ENCODE data around the gene F12. TPM values are rescaled to one million over a fixed set of nuclear protein-coding genes. Genes with fewer than 3 reads are reported as not detected.
A peak's percentile ranks its signal among the peaks of the same experiment; 100 is the strongest.

Gene F12
- total RNA-seq, 2 experiments from 2014 or later = 5.6 TPM

DNA sequence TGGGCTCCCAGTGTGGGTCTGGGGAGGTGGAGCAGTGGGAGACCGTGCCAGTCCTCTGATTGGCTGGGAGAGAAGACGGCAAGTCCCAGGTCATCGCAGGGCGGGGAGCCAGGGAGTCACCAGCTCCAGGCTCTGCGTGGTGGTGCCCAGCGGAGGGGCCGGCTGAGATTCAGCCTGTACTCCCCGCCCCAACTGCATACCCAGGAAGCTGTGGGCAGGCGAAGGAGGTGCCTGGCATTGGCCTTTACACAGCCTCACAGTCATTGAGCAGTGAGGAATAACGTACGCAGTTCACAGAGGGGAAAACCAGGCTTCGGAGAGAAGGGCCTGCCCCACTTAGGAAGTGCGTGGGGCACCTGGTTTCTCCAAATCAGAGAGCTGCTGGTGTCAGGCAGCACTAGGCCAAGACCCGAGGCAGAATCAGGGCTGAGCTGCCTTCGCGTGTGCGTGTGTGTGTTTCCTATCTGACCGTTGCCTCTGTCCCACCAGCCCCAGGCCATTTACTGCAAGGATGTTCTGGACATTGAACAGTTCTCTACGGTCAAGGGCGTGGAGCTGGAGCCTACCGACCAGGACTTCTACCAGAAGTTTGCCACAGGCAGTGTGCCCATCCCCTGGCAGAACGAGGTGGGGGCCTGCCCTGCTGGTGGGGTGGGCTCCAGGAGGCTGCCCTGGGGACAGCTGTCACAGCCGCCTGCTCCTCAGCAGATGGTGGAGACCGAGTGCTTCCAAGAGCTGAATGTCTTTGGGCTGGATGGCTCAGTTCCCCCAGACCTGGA lies 31.0 kb upstream of the F12 start:
- DNase-seq = peak; percentile 47
- Mint-ChIP-seq H3K4me1 (peaks cover 58% of the 10 kb centered on the region), H3K9me3 (no peaks in the 10 kb centered on the region), H3K27ac (peak overlapping the region; percentile 74), H3K4me3 (peak overlapping the region; percentile 19), H3K36me3 (peaks cover 40% of the 10 kb centered on the region), H3K27me3 (no peaks in the 10 kb centered on the region)

GRCh38 chr5:177439518-177440053 lies 30.2 kb upstream of the F12 start:
- peak overlapping the region; percentile 74 for H3K27ac Mint-ChIP-seq
- no peaks in the 10 kb centered on the region for H3K27me3 Mint-ChIP-seq
- H3K9me3 Mint-ChIP-seq = no peaks in the 10 kb centered on the region
- H3K36me3 Mint-ChIP-seq = peaks cover 44% of the 10 kb centered on the region
- DNase-seq = no peak
- peaks cover 50% of the 10 kb centered on the region for H3K4me1 Mint-ChIP-seq
- H3K4me3 Mint-ChIP-seq = no peak overlapping the region

DNA sequence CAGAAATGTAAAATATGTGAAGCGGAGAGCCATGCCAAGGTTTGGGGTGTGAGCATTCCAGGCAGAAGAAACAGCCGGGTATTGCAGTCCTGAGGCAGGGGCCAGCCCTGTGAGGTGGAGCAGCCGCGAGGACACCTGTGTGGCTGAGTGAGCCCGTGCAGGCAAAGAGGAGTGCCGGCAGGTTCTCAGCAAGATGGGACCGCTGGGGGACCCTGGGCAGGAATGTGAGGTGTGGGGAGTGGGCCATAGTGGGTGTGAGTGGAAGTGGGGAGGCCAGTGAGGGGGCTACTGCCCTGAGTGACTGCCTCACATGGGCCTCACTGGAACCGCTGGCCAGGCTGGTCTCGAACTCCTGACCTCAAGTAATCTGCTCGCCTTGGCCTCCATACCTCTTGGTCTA lies 29.1 kb upstream of the F12 start:
- peak overlapping the region; percentile 65 for H3K27ac Mint-ChIP-seq

DNA sequence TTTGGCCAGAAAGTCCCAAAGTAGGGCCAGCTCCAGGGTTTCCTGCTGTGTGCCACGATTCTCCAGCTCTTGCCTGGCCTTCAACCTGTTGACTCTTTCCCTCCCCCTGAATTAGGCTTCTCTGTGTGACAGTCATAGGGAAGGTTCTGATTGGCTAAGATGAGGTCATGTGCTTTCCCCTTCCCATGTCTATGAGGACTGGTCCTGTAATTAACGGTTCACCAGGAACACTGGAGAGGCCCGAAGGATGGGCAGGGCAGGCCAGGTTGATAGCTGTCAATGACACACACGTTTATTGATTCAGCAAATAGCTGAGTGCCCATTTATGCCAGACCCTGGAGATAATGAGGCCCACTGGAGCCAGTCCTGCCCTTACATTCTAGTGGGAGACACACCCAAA lies 28.3 kb upstream of the F12 start:
- Mint-ChIP-seq H3K36me3 (peaks cover 57% of the 10 kb centered on the region), H3K27me3 (no peaks in the 10 kb centered on the region), H3K9me3 (no peaks in the 10 kb centered on the region), H3K4me1 (peaks cover 50% of the 10 kb centered on the region), H3K4me3 (no peak overlapping the region), H3K27ac (peak overlapping the region; percentile 45)
- no peak for DNase-seq

More for the DNA sequence above, 29.1 kb upstream of the F12 start:
- H3K4me3 Mint-ChIP-seq = no peak overlapping the region
- H3K36me3 Mint-ChIP-seq = peaks cover 49% of the 10 kb centered on the region
- H3K9me3 Mint-ChIP-seq = no peaks in the 10 kb centered on the region
- H3K27me3 Mint-ChIP-seq = no peaks in the 10 kb centered on the region
- H3K4me1 Mint-ChIP-seq = peaks cover 47% of the 10 kb centered on the region
- DNase-seq = no peak

DNA sequence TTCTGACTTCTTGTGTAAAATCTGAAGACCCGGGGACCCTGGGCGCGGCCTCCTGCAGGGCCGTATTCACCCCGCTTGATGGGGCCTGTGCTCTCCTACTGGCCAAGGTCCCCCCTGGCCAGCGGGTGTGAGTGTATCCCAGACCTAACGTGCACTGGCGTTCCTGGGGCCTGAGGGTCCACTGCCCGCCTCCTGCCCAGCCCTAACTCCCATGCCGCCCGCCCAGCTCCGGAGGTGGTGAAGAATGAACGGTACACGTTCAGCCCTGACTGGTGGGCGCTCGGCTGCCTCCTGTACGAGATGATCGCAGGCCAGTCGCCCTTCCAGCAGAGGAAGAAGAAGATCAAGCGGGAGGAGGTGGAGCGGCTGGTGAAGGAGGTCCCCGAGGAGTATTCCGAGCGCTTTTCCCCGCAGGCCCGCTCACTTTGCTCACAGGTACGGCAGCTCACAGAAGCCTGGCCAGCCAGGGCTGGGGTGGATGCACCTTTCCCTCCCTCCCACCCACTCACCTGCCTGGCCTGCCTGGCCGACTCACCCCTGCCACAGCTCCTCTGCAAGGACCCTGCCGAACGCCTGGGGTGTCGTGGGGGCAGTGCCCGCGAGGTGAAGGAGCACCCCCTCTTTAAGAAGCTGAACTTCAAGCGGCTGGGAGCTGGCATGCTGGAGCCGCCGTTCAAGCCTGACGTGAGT lies 26.6 kb upstream of the F12 start:
- H3K4me1 Mint-ChIP-seq = peaks cover 56% of the 10 kb centered on the region
- no peak overlapping the region for H3K27ac Mint-ChIP-seq

DNA sequence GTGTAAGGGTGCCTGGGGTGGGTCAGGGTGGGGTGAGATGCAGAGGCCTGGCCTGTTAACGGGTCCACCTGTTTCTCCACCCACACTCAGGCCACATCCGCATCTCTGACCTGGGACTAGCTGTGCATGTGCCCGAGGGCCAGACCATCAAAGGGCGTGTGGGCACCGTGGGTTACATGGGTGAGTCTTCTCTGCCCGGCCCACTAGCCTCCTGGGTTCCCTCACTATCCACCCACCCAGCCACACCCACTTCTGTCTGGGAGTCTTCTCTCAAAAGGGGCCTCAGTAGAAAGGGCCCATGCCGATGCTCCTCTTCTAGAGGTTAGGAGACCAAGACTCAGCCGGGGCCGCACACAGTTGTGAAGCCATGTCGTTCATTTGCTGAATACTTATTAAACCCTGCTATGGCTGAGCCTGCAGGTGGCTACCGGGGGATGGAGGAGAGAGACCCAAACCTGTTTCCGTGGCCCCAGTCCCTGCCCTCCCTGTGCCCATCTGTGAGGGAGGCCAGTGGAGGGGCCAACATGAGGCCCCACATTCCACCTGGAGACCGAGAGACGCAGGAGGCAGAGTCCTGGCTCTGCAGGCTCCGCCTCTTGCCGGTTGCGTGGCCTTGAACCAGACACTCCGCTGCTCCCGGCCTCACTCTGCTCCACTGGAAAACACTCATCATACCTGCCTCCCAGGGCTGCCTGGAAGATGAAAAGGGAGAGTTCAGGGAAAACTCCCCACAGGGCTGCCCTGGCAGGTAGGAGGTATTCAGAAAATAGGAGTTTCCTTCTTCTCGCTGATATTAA lies 25.8 kb upstream of the F12 start:
- H3K36me3 Mint-ChIP-seq = peaks cover 69% of the 10 kb centered on the region
- H3K9me3 Mint-ChIP-seq = no peaks in the 10 kb centered on the region
- H3K27me3 Mint-ChIP-seq = no peaks in the 10 kb centered on the region
- no peak for DNase-seq
- H3K4me3 Mint-ChIP-seq = no peak overlapping the region
- H3K27ac Mint-ChIP-seq = no peak overlapping the region
- peaks cover 59% of the 10 kb centered on the region for H3K4me1 Mint-ChIP-seq

More for the DNA sequence above, 26.6 kb upstream of the F12 start:
- no peak overlapping the region for H3K4me3 Mint-ChIP-seq
- H3K27me3 Mint-ChIP-seq = no peaks in the 10 kb centered on the region
- peaks cover 61% of the 10 kb centered on the region for H3K36me3 Mint-ChIP-seq
- no peaks in the 10 kb centered on the region for H3K9me3 Mint-ChIP-seq
- DNase-seq = no peak

GRCh38 chr5:177434437-177434836 lies 25.1 kb upstream of the F12 start:
- H3K9me3 Mint-ChIP-seq = no peaks in the 10 kb centered on the region
- peaks cover 59% of the 10 kb centered on the region for H3K4me1 Mint-ChIP-seq
- no peak for DNase-seq
- peak overlapping the region; percentile 25 for H3K4me3 Mint-ChIP-seq
- H3K36me3 Mint-ChIP-seq = peaks cover 65% of the 10 kb centered on the region
- H3K27ac Mint-ChIP-seq = peak overlapping the region; percentile 89
- H3K27me3 Mint-ChIP-seq = no peaks in the 10 kb centered on the region

DNA sequence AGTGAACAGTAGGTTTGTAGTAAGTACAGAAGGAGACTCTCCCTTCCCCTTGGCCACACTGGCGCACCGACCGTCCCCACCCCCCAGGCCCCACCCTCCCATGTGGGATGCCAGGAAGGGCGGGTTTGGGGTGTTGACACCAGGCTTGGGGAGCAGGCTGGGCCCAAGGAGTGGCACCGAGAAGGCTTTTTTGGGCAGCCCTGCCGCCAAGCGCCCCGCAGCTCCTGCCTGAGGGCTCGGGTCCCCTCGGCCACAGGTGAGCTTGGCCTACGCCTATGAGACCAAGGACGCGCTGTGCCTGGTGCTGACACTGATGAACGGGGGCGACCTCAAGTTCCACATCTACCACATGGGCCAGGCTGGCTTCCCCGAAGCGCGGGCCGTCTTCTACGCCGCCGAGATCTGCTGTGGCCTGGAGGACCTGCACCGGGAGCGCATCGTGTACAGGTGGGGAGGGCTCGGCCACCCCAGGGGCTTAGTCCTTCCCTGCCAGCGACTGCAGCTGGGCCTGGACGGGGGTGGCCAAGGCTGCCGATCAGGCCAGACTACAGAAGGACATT lies 24.4 kb upstream of the F12 start:
- Mint-ChIP-seq H3K4me3 (no peak overlapping the region), H3K9me3 (no peaks in the 10 kb centered on the region), H3K4me1 (peaks cover 61% of the 10 kb centered on the region), H3K27ac (peak overlapping the region; percentile 89), H3K36me3 (peaks cover 64% of the 10 kb centered on the region), H3K27me3 (no peaks in the 10 kb centered on the region)
- DNase-seq = no peak

DNA sequence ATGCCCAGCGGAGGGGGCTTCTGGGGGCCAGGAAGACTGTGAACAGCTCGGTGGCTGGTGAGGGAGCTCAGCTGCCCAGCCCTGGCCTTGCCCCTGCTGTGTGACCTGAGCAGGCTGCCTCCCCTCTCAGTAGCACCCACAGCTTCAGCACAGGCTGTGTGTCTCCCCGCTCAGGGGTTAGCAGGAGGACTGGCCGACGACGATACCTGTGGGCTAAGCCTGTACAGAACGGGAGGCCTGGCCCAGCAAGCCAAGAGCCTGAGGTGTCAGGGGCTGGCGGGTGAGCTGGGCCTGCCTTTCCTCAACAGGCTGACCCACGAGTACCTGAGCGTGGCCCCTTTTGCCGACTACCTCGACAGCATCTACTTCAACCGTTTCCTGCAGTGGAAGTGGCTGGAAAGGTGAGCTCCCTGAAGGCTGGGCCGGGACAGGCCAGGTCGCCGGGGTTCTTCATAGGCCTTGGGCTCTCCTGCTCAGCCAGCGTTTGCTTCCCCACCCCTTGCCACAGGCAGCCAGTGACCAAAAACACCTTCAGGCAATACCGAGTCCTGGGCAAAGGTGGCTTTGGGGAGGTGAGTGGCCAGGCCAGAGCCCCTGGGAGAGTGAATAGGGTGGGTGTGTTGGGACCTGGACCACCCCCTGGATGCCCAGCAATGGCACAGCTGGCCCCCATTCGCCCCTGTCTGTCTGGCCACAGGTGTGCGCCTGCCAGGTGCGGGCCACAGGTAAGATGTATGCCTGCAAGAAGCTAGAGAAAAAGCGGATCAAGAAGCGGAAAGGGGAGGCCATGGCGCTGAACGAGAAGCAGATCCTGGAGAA lies 23.7 kb upstream of the F12 start:
- no peaks in the 10 kb centered on the region for H3K27me3 Mint-ChIP-seq

DNA sequence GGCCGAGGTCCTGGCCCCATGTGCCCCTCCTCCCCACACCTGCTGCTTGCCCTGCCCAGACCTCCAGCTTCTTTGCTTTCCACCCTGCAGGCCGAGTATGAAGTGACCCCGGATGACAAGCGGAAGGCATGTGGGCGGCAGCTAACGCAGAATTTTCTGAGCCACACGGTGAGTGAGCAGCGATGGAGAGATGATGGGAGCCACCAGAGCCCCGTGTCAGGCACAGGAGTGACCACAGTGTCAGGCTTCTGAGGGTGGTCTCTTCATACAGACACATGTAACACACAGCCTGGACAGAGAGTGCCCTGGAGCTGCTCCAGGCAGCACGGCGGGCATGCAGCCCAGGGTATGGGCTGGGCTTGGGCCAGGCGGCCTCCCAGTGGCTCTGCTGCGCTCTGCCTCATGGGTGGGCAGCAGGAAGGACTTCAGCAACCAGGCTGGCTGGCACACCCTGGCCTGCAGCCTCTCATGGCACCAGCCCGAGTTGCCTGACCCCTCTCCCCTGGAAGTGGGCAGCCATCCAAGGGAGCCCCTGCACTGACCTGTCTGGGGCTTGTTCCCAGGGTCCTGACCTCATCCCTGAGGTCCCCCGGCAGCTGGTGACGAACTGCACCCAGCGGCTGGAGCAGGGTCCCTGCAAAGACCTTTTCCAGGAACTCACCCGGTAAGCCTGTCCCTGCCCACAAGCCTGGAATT lies 22.9 kb upstream of the F12 start:
- Mint-ChIP-seq H3K4me3 (peak overlapping the region; percentile 95), H3K4me1 (peaks cover 55% of the 10 kb centered on the region), H3K9me3 (no peaks in the 10 kb centered on the region), H3K27me3 (no peaks in the 10 kb centered on the region), H3K27ac (peak overlapping the region; percentile 97), H3K36me3 (peaks cover 64% of the 10 kb centered on the region)
- DNase-seq = no peak

More for the DNA sequence above, 23.7 kb upstream of the F12 start:
- H3K9me3 Mint-ChIP-seq = no peaks in the 10 kb centered on the region
- peak overlapping the region; percentile 42 for H3K4me3 Mint-ChIP-seq
- peaks cover 64% of the 10 kb centered on the region for H3K36me3 Mint-ChIP-seq
- H3K27ac Mint-ChIP-seq = peak overlapping the region; percentile 65
- DNase-seq = no peak
- H3K4me1 Mint-ChIP-seq = peaks cover 58% of the 10 kb centered on the region

- H3K4me1 Mint-ChIP-seq = peaks cover 55% of the 10 kb centered on the region
- peaks cover 59% of the 10 kb centered on the region for H3K36me3 Mint-ChIP-seq
- H3K27me3 Mint-ChIP-seq = no peaks in the 10 kb centered on the region
- peak; percentile 81 for DNase-seq
- peak overlapping the region; percentile 97 for H3K27ac Mint-ChIP-seq
- no peaks in the 10 kb centered on the region for H3K9me3 Mint-ChIP-seq
- H3K4me3 Mint-ChIP-seq = peak overlapping the region; percentile 95
These were observed 22.2 kb upstream of the F12 start for GRCh38 chr5:177431317-177432142.

DNA sequence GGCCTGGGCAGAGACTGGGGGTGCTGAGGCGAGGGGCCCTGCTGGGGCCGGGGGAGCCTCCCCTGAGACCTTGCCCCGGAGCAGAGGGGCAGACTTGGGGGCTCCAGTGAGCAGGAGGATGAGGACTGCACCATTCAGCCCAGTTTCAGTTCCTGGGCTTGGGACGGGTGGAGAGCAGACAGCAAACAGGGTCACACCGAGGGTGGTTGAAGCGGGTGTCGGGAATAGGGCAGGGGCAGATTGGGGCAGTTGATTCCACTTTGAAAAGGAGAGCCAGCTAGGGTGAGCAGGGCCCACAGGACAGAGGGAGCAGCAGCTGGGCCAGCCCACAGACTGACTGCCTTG lies 21.6 kb upstream of the F12 start:
- Mint-ChIP-seq H3K9me3 (peaks cover 2% of the 10 kb centered on the region), H3K36me3 (peaks cover 58% of the 10 kb centered on the region), H3K27me3 (peaks cover 3% of the 10 kb centered on the region), H3K4me3 (peak overlapping the region; percentile 95), H3K4me1 (peaks cover 55% of the 10 kb centered on the region), H3K27ac (peak overlapping the region; percentile 97)
- DNase-seq = no peak

All from activated naive CD8-positive, alpha-beta T cell treated with anti-CD3 and anti-CD28 coated beads for 36 hours (primary cell).